Esophagus squamous epithelium (tissue), 4 donors: ENCODE results near the gene CTAG1B.

ENCODE experiments used
- POLR2A ChIP-seq, 4 donors: fragments of 450-650 bp; IDR thresholded peaks; one replicate each; pipeline ENCODE4 v1.6.1; 2017; ENCODE audit warnings: antibody characterized with exemption in 4 of 4, mild to moderate bottlenecking in 4 of 4, moderate library complexity in 3 of 4
- TF ChIP-seq, protein P1 (sequence below), 6 experiments: fragments of 450-650 bp in 4 of 6; fragments of 200-600 bp in 2 of 6; sonication (generic) in 2 of 6; IDR thresholded peaks; one replicate each; pipeline ENCODE4 v1.5.1; 2016 to 2019; ENCODE audit warnings: antibody characterized with exemption in 6 of 6, mild to moderate bottlenecking in 4 of 6, moderate library complexity in 4 of 6

DNA sequence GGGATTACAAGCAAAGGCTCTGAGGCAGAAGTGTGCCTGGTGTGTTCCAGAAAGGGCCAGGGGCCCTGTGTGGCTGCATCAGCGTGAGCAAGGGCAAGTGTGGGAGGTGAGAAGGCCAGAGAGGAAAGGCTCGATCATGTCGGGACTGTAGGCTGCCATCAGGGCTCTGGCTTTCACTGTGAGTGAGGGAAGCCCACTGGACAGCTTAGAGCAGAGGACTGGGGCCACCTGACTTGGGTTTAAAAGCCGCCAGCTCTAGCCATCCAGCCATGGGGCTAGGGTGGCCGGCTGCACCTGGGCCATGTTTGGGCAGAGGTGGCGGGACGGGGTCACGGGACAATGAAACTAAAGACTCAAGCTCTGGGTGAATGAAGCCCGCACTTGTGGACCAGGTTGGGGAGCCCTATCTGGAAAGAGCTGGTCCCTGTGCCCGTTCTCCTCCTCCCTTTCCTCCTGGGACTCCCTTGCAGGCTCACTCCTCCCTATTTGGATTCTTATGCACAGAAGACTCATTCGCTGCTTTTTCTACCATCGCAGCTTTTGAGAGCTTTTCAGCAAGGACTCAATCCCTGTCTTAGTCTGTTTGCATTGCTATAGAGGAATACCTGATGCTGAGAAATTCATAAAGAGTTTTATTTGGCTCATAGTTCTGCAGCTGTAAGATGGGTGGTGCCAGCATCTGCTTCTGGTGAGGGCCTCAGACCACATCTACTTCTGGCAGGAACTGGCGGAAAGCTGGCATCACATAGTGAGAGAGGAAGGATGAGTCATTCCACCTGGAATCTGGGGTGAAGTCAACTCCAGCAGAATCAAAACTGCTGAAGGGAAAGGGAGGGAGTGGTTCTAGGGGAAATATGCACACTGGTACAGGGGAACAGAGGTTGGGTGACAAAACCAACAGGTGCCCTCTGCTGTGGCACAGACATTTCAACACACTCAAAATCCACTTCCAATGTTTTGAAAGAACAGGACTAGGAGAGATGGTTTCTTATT lies 15.3 kb downstream of the CTAG1B start:
- TF ChIP-seq, protein P1, sequence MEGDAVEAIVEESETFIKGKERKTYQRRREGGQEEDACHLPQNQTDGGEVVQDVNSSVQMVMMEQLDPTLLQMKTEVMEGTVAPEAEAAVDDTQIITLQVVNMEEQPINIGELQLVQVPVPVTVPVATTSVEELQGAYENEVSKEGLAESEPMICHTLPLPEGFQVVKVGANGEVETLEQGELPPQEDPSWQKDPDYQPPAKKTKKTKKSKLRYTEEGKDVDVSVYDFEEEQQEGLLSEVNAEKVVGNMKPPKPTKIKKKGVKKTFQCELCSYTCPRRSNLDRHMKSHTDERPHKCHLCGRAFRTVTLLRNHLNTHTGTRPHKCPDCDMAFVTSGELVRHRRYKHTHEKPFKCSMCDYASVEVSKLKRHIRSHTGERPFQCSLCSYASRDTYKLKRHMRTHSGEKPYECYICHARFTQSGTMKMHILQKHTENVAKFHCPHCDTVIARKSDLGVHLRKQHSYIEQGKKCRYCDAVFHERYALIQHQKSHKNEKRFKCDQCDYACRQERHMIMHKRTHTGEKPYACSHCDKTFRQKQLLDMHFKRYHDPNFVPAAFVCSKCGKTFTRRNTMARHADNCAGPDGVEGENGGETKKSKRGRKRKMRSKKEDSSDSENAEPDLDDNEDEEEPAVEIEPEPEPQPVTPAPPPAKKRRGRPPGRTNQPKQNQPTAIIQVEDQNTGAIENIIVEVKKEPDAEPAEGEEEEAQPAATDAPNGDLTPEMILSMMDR (IDR thresholded peaks at IDR 0.05), result no peak
- TF ChIP-seq POLR2A (IDR thresholded peaks at IDR 0.05), result no peak
